Vagina (tissue), 2 donors: ENCODE results near the gene RNF215.

Experiments used
- POLR2A ChIP-seq, 2 donors: fragments of 450-650 bp; IDR thresholded peaks; one replicate each; pipeline ENCODE4 v1.6.1; 2017; ENCODE audit warnings: antibody characterized with exemption in 2 of 2, mild to moderate bottlenecking in 2 of 2, moderate library complexity in 2 of 2
- POLR2AphosphoS5 ChIP-seq, 2 donors: sonication (generic); formaldehyde crosslinking; IDR thresholded peaks; one replicate each; pipeline ENCODE4 v1.9.0; 2017; ENCODE audit warnings: antibody characterized with exemption in 2 of 2, mild to moderate bottlenecking in 2 of 2, low read depth in 1 of 2; ENCODE audit not compliant: insufficient read depth in 1 of 2
- TF ChIP-seq, protein P1 (sequence below), 3 experiments: fragments of 450-650 bp in 2 of 3; fragments of 200-600 bp in 1 of 3; sonication (generic) in 1 of 3; IDR thresholded peaks; one replicate each; pipeline ENCODE4 v1.5.1; 2017 to 2019; ENCODE audit warnings: antibody characterized with exemption in 3 of 3, mild to moderate bottlenecking in 2 of 3, moderate library complexity in 2 of 3

DNA sequence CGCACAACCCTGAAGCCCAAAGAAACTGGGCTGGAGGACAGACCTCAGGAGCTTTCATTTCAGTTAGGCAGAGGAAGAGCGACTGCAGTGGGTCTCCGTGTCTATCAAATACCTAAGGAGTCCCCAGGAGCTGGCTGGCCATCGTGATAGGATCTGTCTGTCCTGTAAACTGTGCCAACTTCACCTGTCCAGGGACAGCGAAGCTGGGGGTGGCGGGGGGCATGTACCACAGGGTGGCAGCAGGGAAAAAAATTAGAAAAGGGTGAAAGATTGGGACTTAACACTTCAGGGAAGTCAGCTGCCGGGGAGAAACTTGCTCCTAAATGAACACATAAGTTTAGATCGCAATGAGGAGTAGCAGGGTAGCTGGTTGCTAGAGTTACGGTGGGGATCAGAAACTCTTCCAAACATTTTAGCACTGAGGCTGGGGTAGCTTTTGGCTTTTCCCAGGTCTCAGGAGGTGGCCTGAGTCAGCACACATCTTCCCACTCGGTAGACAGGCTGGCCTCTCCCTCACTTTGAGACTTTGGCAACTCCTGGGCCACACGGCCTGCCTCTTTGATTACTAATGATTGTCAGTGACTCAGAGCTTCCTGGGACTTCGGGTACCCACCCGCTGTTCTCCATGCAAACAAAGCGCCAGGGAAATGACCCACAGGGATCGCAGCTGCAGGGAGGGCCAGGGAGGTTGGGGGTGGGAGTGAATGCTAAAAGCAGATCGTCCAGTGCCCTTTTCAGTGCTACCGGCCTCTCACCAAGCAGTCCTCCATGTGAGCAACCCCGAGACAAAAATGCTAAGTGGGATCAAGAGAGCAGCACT is 35.5 kb upstream of the RNF215 start:
- TF ChIP-seq, protein P1, sequence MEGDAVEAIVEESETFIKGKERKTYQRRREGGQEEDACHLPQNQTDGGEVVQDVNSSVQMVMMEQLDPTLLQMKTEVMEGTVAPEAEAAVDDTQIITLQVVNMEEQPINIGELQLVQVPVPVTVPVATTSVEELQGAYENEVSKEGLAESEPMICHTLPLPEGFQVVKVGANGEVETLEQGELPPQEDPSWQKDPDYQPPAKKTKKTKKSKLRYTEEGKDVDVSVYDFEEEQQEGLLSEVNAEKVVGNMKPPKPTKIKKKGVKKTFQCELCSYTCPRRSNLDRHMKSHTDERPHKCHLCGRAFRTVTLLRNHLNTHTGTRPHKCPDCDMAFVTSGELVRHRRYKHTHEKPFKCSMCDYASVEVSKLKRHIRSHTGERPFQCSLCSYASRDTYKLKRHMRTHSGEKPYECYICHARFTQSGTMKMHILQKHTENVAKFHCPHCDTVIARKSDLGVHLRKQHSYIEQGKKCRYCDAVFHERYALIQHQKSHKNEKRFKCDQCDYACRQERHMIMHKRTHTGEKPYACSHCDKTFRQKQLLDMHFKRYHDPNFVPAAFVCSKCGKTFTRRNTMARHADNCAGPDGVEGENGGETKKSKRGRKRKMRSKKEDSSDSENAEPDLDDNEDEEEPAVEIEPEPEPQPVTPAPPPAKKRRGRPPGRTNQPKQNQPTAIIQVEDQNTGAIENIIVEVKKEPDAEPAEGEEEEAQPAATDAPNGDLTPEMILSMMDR (IDR thresholded peaks at IDR 0.05) = no peak
- TF ChIP-seq POLR2AphosphoS5 (IDR thresholded peaks at IDR 0.05; ENCODE audit: insufficient read depth in 1 of 2, low read depth in 1 of 2) = no peak
- TF ChIP-seq POLR2A (IDR thresholded peaks at IDR 0.05) = peak in 1 of 2 donors; percentile 16
